HepG2 (cell line): ENCODE results near the gene PNPLA2. TPM values are rescaled to one million over a fixed set of nuclear protein-coding genes. Genes with fewer than 3 reads are reported as not detected.
A peak's percentile ranks its signal among the peaks of the same experiment; 100 is the strongest.

Source experiments
- ATAC-seq: fragments of 200-7000 bp; cut with Tn5 transposase; 3 replicates; pipeline ENCODE4 v1.9.1; 2020; ENCODE audit warnings: mild to moderate bottlenecking, moderate library complexity
- BruUV-seq: library from RNA; stranded (reverse); fragments of 400-500 nt; replicated peaks from 2 replicates; lab custom pipeline; 2021; lab: Mats Ljungman, UMichigan
- CTCF ChIA-PET: fragments of 300-600 bp; formaldehyde crosslinking; extraction: SDS; loops from one replicate; lab custom pipeline; 2021; ENCODE audit warnings: low total read pairs, inconsistent platforms, low intra/inter-chr PET ratio; lab: Yijun Ruan, JAX
- POLR2A ChIA-PET: fragments of 350-600 bp; sonication (Branson Sonifier 250); formaldehyde crosslinking; loops from one replicate; lab custom pipeline; 2020; ENCODE audit warnings: antibody characterized with exemption, inconsistent platforms; lab: Yijun Ruan, JAX
- DNase-seq: peaks from one replicate; pipeline ENCODE4 v3.0.0-alpha.2; 2015; ENCODE audit warnings: low spot score
- FAIRE-seq: peaks from 3 replicates; lab custom pipeline; 2011; peaks lifted over from hg19 to GRCh38; lab: Jason Lieb, UNC
- H2AFZ ChIP-seq: one replicate; pipeline ENCODE4 v1.6.1; 2011; ENCODE audit warnings: low read length, inconsistent platforms
- H3K27ac ChIP-seq: fragments of 300-600 bp; 3 replicates; pipeline ENCODE4 v1.8.0; 2011; ENCODE audit warnings: mixed run types, mild to moderate bottlenecking, mixed read lengths, low read length, inconsistent platforms; ENCODE audit not compliant: insufficient read depth; ENCODE audit errors: extremely low read length
- H3K27me3 ChIP-seq, 2 experiments: fragments of 200-600 bp in 1 of 2; 2 replicates in 1 of 2; 3 replicates in 1 of 2; pipeline versions ENCODE4 v1.6.0 to v1.8.0; 2011; ENCODE audit warnings: low read length in 2 of 2, mild to moderate bottlenecking in 2 of 2, moderate library complexity in 2 of 2, inconsistent platforms in 1 of 2; ENCODE audit not compliant: insufficient read depth in 2 of 2, control insufficient read depth in 1 of 2
- H3K36me3 ChIP-seq, 2 experiments: fragments of 200-600 bp in 1 of 2; replicated peaks in 1 of 2; 2 replicates in 1 of 2; 3 replicates in 1 of 2; pipeline versions ENCODE4 v1.5.1 to v1.8.0; 2011; ENCODE audit warnings: low read length in 2 of 2, inconsistent platforms in 1 of 2; ENCODE audit not compliant: insufficient read depth in 2 of 2, control insufficient read depth in 1 of 2
- H3K4me1 ChIP-seq: 2 replicates; pipeline ENCODE4 v1.5.1; 2012; ENCODE audit warnings: low read length, inconsistent platforms; ENCODE audit not compliant: insufficient read depth
- H3K4me2 ChIP-seq: 2 replicates; pipeline ENCODE4 v1.6.0; 2011; ENCODE audit warnings: low read depth, low read length, inconsistent platforms
- H3K4me3 ChIP-seq, 3 experiments: fragments of 200-600 bp in 1 of 3; sonication (generic), shearing (Covaris generic) in 1 of 3; replicated peaks in 1 of 3; 2 replicates each; pipeline ENCODE4 v1.5.1; 2011 to 2016; ENCODE audit warnings: low read length in 3 of 3, inconsistent platforms in 2 of 3, low read depth in 2 of 3, mild to moderate bottlenecking in 2 of 3, control low read depth in 1 of 3, mixed read lengths in 1 of 3; ENCODE audit not compliant: insufficient read depth in 1 of 3
- H3K79me2 ChIP-seq: one replicate; pipeline ENCODE4 v1.6.1; 2011; ENCODE audit warnings: low read length, inconsistent platforms; ENCODE audit not compliant: insufficient read depth
- H3K9ac ChIP-seq: 2 replicates; pipeline ENCODE4 v1.6.0; 2011; ENCODE audit warnings: mild to moderate bottlenecking, low read depth, low read length, inconsistent platforms; ENCODE audit not compliant: insufficient read depth
- H3K9me3 ChIP-seq: 2 replicates; pipeline ENCODE4 v1.5.1; 2012; ENCODE audit warnings: mild to moderate bottlenecking, low read length
- H4K20me1 ChIP-seq: 2 replicates; pipeline ENCODE4 v1.6.0; 2011; ENCODE audit warnings: inconsistent platforms, mild to moderate bottlenecking, low read length, moderate library complexity; ENCODE audit not compliant: insufficient read depth
- AGO1 ChIP-seq: fragments of 200-400 bp; formaldehyde crosslinking; IDR thresholded peaks from 2 replicates; pipeline ENCODE4 v1.6.1; 2017; ENCODE audit warnings: mild to moderate bottlenecking, low read depth, low read length, moderate library complexity; ENCODE audit not compliant: poor library complexity, severe bottlenecking
- AGO2 ChIP-seq: fragments of 200-400 bp; formaldehyde crosslinking; optimal IDR thresholded peaks from 2 replicates; pipeline ENCODE3; 2017; ENCODE audit warnings: mild to moderate bottlenecking, low read depth, low read length, moderate library complexity
- GFI1 ChIP-seq: sonication (generic); formaldehyde crosslinking; IDR thresholded peaks from 2 replicates; pipeline ENCODE4 v1.5.0; 2020; ENCODE audit warnings: missing genetic modification reagents, mild to moderate bottlenecking, borderline replicate concordance
- JDP2 ChIP-seq: sonication (generic); formaldehyde crosslinking; IDR thresholded peaks from 2 replicates; pipeline ENCODE4 v1.8.1; 2022; ENCODE audit warnings: missing genetic modification reagents, borderline replicate concordance
- MIER2 ChIP-seq: IDR thresholded peaks from 2 replicates; pipeline ENCODE4 v1.6.1; 2016; ENCODE audit warnings: missing biosample characterization, missing genetic modification reagents
- NR2C2 ChIP-seq: sonication (generic); formaldehyde crosslinking; IDR thresholded peaks from 2 replicates; pipeline ENCODE4 v1.4.0; 2020; ENCODE audit warnings: missing genetic modification reagents, mild to moderate bottlenecking, moderate library complexity, borderline replicate concordance
- POLR2AphosphoS5 ChIP-seq: IDR thresholded peaks from 2 replicates; pipeline ENCODE4 v1.6.1; 2012; ENCODE audit warnings: low read depth, low read length
- POLR2G ChIP-seq: fragments of 200-400 bp; formaldehyde crosslinking; IDR thresholded peaks from 2 replicates; pipeline ENCODE4 v1.6.1; 2018; ENCODE audit warnings: mild to moderate bottlenecking, low read depth, low read length, moderate library complexity
- RBFOX2 ChIP-seq: fragments of 200-400 bp; formaldehyde crosslinking; IDR thresholded peaks from 2 replicates; pipeline ENCODE4 v1.6.1; 2017; ENCODE audit warnings: low read depth, mild to moderate bottlenecking, low read length
- TBX3 ChIP-seq: fragments of 450-650 bp; IDR thresholded peaks from 2 replicates; pipeline ENCODE4 v1.6.1; 2017; ENCODE audit warnings: antibody characterized with exemption, mild to moderate bottlenecking, inconsistent platforms, borderline replicate concordance
- ZBTB7B ChIP-seq: sonication (generic); formaldehyde crosslinking; IDR thresholded peaks from 2 replicates; pipeline ENCODE4 v1.4.0; 2020; ENCODE audit warnings: missing genetic modification reagents
- ZFX ChIP-seq: sonication (generic); formaldehyde crosslinking; IDR thresholded peaks from 2 replicates; pipeline ENCODE4 v1.4.0; 2020; ENCODE audit warnings: mild to moderate bottlenecking, low read depth, missing genetic modification reagents, moderate library complexity
- ZNF225 ChIP-seq: sonication (generic); formaldehyde crosslinking; IDR thresholded peaks from 2 replicates; pipeline ENCODE4 v1.4.0; 2020; ENCODE audit warnings: mild to moderate bottlenecking, missing genetic modification reagents
- ZNF746 ChIP-seq: sonication (generic); formaldehyde crosslinking; IDR thresholded peaks from 2 replicates; pipeline ENCODE4 v1.8.0; 2022; ENCODE audit warnings: mild to moderate bottlenecking, missing genetic modification reagents
- ZNF780A ChIP-seq: sonication (generic); formaldehyde crosslinking; IDR thresholded peaks from 2 replicates; pipeline ENCODE4 v1.8.0; 2022; ENCODE audit warnings: mild to moderate bottlenecking, missing genetic modification reagents, moderate library complexity
- WGBS: methylation state at CpG from one replicate; pipeline ENCODE4 v1.1.6; 2017; ENCODE audit warnings: low lambda C conversion rate; 5-methylcytosine and 5-hydroxymethylcytosine counted together
- in situ Hi-C: cut with HindIII; loops from 2 replicates; pipeline ENCODE4 v1.10.0; 2017; ENCODE audit warnings: low pct_unique_long_range_greater_than_20kb; ENCODE audit not compliant: extremely low pct_ligation_motif_present
- intact Hi-C: fragments of 100-400 bp; cut with micrococcal nuclease; formaldehyde crosslinking; loops from one replicate; pipeline ENCODE4 v1.10.0; 2022; ENCODE audit not compliant: unreplicated experiment
- polyA plus RNA-seq, 8 experiments: library from polyadenylated mRNA; depleted of rRNA in 3 of 8; stranded (reverse) in 7 of 8; unstranded in 1 of 8; fragments of >200 nt; fragmentation: Illumina TruSeq in 4 of 8; extraction: Trizol in 4 of 8; gene quantifications; 2 replicates each; pipeline versions ENCODE4 v1.2.1 to v1.2.3, GENCODE V29; 2011 to 2016; ENCODE audit warnings: low read depth in 4 of 8, missing spikeins in 1 of 8, mixed read lengths in 1 of 8; ENCODE audit not compliant: insufficient read depth in 1 of 8
- total RNA-seq, 5 experiments: library from RNA; depleted of rRNA; stranded (reverse); fragments of >200 nt; fragmentation: Illumina TruSeq; extraction: Trizol; gene quantifications; 2 replicates each; pipeline ENCODE4 v1.2.3, GENCODE V29; 2016; ENCODE audit warnings: low read depth in 1 of 5
- TF ChIP-seq, protein P1 (sequence below): sonication (generic); formaldehyde crosslinking; IDR thresholded peaks from 2 replicates; pipeline ENCODE4 v1.5.0; 2020; ENCODE audit warnings: mild to moderate bottlenecking, missing genetic modification reagents

PNPLA2 gene
- total and polyA plus RNA-seq, 2 of the 13 experiments (the other 11 are each of a cell fraction or from before 2014, with no cell fraction given) = 10.5 to 43.2 TPM

DNA sequence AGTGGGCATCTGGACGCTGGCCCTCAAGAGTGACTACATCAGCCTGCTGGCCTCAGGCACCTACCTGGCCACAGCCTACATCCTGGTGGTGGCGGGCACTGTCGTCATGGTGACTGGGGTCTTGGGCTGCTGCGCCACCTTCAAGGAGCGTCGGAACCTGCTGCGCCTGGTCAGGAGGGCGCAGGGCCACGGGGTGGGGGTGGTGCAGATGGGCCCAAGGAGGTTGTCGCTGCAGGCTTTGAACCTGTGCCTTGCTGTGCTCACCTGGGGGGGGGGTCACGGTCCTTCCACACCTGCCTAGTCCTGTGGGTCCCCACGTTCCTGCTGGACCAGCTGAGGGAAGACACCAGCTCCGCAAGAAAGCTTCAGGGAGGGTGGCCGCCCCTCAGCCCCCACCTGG, 17.6 kb downstream of the PNPLA2 start:
- ATAC-seq = no peak
- intact Hi-C loops (no loop called here), in situ Hi-C loops (no loop called here)
- Histone ChIP-seq H3K27ac (no peak overlapping the region), H3K36me3 (peaks cover 9 to 36% of the 10 kb centered on the region in 2 experiments), H3K9ac (no peak overlapping the region), H3K4me1 (peaks cover 75% of the 10 kb centered on the region), H3K4me3 (no peak overlapping the region), H3K4me2 (no peak overlapping the region), H3K9me3 (no peaks in the 10 kb centered on the region), H2AFZ (no peak overlapping the region), H3K79me2 (peaks cover 26% of the 10 kb centered on the region)
- 100% methylated on average over 6 of the region's 14 CpGs for WGBS
- no TSS peak for BruUV-seq
- POLR2A ChIA-PET = interaction anchor here (11.1 to 16.1 kb wide), 2 partner anchors 7 to 17 kb away, joined by 141 to 264 read pairs; partner anchors contain the start of genes CD151, CRACR2B and PNPLA2
- CTCF ChIA-PET = no interaction called here
- TF ChIP-seq AGO2 (peak; percentile 51), RBFOX2 (peak; percentile 63), ZBTB7B (CRISPR knock-in tag) (no peak)
- TF ChIP-seq, all 625 proteins: peak for 2
- DNase-seq = no peak
- Histone ChIP-seq H4K20me1 (peaks cover 18% of the 10 kb centered on the region; the same call in 1 of the 2 replicates), H3K27me3 (no peaks in the 10 kb centered on the region)
- FAIRE-seq = no peak

DNA sequence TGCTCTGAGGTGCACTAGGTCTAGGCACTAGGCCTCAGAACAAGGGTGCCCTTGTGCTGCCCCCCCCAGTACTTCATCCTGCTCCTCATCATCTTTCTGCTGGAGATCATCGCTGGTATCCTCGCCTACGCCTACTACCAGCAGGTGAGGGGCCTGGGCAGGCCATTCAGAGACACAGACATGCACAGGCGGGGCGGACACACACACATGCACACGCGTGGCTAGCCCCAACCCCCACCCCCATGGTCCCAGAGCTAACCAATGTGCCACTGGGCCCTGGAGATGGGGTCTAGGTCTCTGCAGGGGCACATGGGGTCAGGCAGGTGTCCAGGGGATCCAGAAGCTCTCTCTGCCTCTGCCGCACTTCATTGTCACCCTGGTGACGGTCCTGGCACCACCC, 18.0 kb downstream of the PNPLA2 start:
- no TSS peak for BruUV-seq
- intact Hi-C loops = no loop called here
- Histone ChIP-seq H3K4me3 (no peak overlapping the region), H3K9ac (no peak overlapping the region), H3K4me1 (peaks cover 73% of the 10 kb centered on the region), H3K79me2 (peaks cover 30% of the 10 kb centered on the region), H3K36me3 (peaks cover 9 to 36% of the 10 kb centered on the region in 2 experiments), H3K27me3 (no peaks in the 10 kb centered on the region), H3K9me3 (no peaks in the 10 kb centered on the region), H3K4me2 (no peak overlapping the region), H3K27ac (no peak overlapping the region), H2AFZ (no peak overlapping the region), H4K20me1 (peaks cover 20% of the 10 kb centered on the region; the same call in 1 of the 2 replicates)
- POLR2A ChIA-PET = interaction anchor here (11.1 to 16.1 kb wide), 2 partner anchors 7 to 18 kb away, joined by 141 to 264 read pairs; partner anchors contain the start of genes CD151, CRACR2B and PNPLA2
- TF ChIP-seq ZNF746 = no peak
- peak; percentile 23 for TF ChIP-seq AGO1
- TF ChIP-seq RBFOX2 = peak; percentile 32
- TF ChIP-seq AGO2 = peak; percentile 55
- no peak for TF ChIP-seq JDP2 (CRISPR knock-in tag)
- TF ChIP-seq NR2C2 (CRISPR knock-in tag) = no peak
- peak; percentile 54; the same call in 1 of the 2 replicates for TF ChIP-seq POLR2G
- TF ChIP-seq TBX3 = no peak
- TF ChIP-seq, protein P1, sequence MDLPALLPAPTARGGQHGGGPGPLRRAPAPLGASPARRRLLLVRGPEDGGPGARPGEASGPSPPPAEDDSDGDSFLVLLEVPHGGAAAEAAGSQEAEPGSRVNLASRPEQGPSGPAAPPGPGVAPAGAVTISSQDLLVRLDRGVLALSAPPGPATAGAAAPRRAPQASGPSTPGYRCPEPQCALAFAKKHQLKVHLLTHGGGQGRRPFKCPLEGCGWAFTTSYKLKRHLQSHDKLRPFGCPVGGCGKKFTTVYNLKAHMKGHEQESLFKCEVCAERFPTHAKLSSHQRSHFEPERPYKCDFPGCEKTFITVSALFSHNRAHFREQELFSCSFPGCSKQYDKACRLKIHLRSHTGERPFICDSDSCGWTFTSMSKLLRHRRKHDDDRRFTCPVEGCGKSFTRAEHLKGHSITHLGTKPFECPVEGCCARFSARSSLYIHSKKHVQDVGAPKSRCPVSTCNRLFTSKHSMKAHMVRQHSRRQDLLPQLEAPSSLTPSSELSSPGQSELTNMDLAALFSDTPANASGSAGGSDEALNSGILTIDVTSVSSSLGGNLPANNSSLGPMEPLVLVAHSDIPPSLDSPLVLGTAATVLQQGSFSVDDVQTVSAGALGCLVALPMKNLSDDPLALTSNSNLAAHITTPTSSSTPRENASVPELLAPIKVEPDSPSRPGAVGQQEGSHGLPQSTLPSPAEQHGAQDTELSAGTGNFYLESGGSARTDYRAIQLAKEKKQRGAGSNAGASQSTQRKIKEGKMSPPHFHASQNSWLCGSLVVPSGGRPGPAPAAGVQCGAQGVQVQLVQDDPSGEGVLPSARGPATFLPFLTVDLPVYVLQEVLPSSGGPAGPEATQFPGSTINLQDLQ (CRISPR knock-in tag) = no peak
- TF ChIP-seq MIER2 (CRISPR knock-in tag) = no peak
- no peak for TF ChIP-seq ZFX
- no peak for TF ChIP-seq ZNF225 (CRISPR knock-in tag)
- 0 out of 2 replicates have a peak, but pooled peaks have one; percentile 33 for TF ChIP-seq ZNF780A (CRISPR knock-in tag)
- TF ChIP-seq GFI1 (CRISPR knock-in tag) = no peak
- 0 out of 2 replicates have a peak, but pooled peaks have one; percentile 15 for TF ChIP-seq POLR2AphosphoS5
- DNase-seq = no peak
- ATAC-seq = no peak
- WGBS = 80% methylated on average over 1 of the region's 9 CpGs
- CTCF ChIA-PET = no interaction called here
- no peak for FAIRE-seq
- in situ Hi-C loops = no loop called here
